HG02973 (cell line): ENCODE data around the gene LYST.
A peak's percentile ranks its signal among the peaks of the same experiment; 100 is the strongest.

Source experiments
- ATAC-seq: cut with Tn5 transposase; IDR thresholded peaks from one replicate; pipeline ENCODE4 v1.9.1; 2021; ENCODE audit warnings: moderate library complexity; ENCODE audit not compliant: unreplicated experiment

LYST gene

DNA sequence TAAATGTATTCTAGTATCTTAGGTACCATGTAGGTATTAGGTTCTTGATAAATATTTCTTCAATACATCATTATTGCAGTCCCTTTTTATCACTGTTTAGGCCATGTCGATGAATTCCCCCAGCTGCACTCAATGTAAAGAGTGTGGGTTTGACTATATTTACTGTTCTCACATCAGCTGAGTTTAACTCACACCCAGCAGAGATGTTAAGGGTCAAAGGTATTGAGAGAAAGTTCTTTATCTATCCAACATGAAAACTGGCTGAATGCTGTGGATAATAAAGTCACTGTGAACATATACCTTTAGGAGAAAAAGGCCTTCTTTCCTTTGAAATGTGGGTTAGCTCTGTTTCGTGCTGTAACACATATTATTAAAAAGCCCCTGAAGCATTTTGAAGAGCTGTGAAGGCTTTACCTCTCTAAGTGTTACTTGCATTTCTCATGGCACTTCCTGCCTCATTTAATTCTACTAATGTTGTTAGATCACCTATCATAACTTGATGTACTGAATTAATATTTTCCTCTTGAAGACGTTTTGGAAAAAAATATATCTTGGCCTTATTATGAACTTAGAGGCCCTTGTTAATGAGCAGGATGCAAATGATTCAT lies 19.1 kb upstream of the LYST start:
- ATAC-seq: no peak

DNA sequence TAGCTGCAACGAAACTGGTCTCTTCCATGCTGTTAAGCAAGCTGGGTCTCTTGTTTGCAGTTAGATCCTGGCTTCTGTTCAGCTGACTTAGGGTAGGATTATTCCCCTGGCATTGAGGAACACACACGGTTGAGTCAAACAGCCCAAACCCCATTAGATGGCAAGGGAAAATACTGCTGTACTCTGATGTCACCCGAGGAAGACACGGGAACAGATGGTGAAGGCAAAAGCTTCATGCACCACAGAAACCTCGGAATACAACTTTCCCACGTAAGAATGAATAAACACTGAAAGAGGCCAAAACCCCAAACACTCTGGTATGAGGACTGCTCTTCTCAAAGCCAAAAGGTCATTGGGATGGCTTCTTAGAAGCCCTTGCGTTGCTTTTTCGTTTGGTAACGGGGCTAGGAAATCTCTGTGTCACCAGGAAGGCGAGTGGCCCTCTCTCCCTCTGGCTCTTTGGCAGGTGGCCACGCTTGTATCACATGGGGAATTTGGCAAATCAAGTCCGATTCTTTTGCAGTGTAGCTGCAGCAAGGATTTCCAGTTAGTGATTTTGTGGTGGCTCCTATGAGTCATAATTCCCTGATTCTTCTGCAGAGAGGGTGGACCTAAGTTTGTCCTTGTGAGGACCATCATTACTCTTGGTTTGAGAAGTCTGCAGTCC lies 16.7 kb upstream of the LYST start:
- ATAC-seq: no peak

GRCh38 chr1:235882816-235883215 lies 16.1 kb upstream of the LYST start:
- no peak for ATAC-seq

- ATAC-seq: no peak
Measured at GRCh38 chr1:235881930-235882700, 15.4 kb upstream of the LYST start.

GRCh38 chr1:235878082-235878811 lies 11.5 kb upstream of the LYST start:
- ATAC-seq: no peak

DNA sequence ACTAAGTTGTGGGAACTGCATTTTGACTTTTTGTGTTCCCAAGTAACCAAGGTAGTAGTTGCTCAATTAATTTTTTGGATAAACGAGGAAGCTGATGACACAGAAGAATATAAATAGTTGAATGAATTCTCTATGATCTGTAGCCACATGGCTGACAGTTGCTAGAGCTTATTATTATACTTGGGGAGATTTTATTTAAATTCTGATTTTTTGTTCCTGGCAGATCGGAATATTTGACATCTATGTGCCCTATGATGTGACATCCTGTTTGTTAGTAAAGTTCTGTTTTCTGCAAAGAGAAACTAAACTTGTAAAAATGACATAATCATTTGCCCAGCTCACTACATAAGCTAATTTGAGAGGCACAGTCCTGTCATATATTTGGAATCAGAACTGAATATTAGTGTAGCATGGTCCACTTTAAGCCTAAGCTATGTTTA lies 9.7 kb upstream of the LYST start:
- ATAC-seq: no peak

GRCh38 chr1:235875036-235875597 lies 8.4 kb upstream of the LYST start:
- ATAC-seq: no peak

- ATAC-seq: no peak
Measured at GRCh38 chr1:235874261-235874660, 7.6 kb upstream of the LYST start.

DNA sequence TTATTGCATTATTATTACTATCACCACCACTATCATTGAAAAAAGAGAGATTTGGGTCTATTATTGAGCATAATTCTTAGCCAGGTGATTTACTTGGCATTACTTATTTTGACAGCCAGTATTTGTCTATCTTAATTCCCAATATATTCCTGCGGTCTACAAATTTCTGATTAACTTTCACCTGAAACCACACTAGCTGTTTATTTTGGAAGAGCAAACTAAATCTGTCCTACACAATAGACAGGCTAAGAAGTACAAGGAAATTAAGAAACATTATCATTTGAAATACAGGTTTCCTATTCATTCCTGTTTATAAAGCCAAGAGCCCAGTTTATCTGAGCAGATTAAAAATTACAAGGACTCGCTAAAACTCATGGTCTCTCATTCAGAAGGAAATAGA lies 6.9 kb upstream of the LYST start:
- ATAC-seq: no peak

DNA sequence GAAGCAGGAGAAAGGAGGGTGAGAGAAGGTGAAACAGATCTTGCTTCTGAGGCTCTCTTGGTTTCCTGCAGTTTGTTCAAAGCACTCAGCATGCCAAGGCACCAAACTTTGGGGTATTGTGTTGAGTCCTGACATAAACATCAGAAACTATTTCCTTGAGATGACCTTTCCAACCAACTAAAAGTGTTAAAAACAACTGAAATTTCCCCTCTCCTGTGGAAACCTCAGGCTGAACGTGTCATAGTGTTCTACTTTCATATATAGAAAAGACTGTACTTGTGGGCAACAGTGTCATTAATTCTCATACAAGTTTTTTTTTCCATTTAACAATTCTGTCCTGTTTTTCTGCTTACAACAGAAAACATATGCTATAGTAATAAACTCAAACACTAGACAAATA lies 6.3 kb upstream of the LYST start:
- ATAC-seq: no peak

- ATAC-seq: no peak
Measured at GRCh38 chr1:235872270-235872669, 5.6 kb upstream of the LYST start.

- peak; percentile 25 for ATAC-seq
Measured at GRCh38 chr1:235867903-235868469, 1.3 kb upstream of the LYST start.

DNA sequence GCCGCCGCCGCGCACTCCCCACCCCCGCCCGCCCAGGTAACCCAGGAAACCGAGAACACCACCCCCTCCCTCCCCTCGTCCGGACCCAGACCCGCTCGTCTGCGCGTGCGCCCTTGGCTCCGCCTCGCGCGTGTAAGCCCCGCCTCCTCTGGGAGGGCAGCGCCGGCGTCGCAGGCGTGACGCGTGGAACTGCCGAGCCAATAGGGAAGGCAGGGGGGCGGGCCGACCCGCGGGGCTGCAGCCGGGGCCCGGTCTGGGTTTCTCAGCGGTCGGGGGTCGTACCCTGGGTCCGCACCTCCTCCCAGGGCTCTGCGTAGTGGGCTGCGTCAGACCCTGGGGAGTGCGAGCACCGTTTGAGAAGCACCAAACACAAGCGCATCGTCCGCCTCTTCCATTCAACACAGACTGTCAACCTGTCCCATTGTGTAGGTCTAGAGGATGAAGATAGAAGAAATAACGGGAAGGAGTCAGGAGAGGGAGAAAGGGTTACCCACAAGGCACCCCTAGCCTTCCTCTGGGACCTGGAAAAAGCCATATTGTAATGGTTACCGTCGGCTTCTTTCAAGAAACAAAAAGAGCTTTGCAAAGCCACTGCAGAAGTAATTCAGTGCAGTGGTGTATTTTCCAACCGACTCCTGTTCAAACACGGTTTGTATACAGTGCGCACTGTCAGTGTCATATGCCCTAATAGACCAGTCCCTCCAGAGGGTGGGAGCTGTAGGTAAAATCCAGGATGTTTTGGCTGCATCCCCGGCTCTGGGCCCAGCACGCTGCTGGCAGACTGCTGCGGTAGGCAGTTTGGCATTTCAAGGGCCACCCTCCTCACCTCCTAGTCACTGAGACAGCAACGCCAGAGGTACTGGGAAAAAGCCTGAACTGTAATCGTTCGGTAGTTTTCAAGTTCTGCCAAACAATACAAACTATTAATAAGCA lies 473 bp upstream of the LYST start:
- ATAC-seq: peak; percentile 65

GRCh38 chr1:235865565-235866204 lies 1.0 kb downstream of the LYST start:
- no peak for ATAC-seq

DNA sequence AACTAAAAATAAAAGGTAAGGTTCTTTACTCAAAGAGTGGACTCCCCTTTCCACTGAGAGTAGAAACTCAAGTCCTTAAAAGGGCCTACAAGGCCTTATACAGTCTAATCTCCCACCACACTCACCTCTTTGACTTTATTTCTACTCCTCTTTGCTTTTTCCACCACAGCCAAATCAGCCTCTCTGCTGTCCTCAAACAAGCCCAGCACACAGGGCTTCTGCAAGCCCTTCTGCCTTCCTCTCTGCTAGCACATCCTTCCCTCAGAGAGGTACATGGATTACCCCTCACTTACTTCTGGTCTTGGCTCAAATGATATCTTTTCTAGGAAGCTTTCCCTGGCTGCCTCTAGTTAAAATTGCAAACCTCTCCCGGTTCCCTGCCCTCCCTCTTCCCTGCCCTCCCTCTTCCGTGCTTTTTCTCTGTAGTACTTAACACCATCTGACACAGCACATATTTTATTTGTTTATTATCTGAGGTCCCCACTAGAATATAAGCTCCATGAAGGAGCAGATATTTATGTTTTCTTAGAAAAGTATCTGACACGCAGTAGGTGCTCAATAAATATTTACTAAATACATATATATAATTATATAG lies 1.7 kb downstream of the LYST start:
- no peak for ATAC-seq

DNA sequence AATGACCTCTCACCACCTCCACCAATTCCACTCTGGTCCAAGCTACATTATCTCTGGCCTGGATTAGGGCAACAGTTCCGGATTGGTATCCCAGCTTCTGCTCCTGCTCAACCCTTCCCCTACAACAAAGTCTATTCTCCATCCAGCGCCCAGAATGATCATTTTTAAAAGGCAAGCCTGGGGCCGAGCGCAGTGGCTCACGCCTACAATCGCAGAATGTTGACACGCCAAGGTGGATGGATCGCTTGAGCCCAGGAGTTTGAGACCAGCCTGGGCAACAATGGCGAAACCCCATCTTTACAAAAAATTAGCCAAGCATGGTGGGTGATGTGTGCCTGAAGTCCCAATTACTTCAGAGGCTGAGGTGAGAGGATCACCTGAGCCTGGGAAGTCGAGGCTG lies 2.2 kb downstream of the LYST start:
- ATAC-seq: no peak

GRCh38 chr1:235863699-235864093 lies 3.0 kb downstream of the LYST start:
- no peak for ATAC-seq

DNA sequence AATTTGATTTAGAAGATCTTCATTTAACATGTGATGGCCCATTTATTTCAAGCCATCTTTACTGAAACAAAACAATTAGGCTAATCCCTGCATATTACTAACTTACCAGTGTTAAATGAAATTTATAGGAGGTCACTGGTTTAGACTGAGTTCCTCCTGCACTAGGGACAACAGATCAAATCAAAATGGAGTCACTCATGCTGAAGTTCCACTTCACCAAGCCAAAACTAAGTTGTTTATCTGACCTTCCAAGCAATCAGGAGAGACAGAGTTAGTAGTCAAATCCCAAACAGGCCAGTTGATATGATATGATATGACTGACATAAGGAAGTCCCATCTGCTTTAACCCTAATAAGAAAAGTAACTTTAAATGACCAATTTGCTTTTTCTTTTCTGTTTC lies 4.8 kb downstream of the LYST start:
- ATAC-seq: no peak

- no peak for ATAC-seq
Measured at GRCh38 chr1:235860829-235861228, 5.9 kb downstream of the LYST start.
